Stimulated activated naive CD8-positive, alpha-beta T cell treated with anti-CD3 and anti-CD28 coated beads, Interleukin-15, Interleukin-2, amounts not matched to agents 100 ng/mL and 50 ng/mL, for 24 hours (primary cell): ENCODE measurements around the gene BTNL3.
A peak's percentile ranks its signal among the peaks of the same experiment; 100 is the strongest.

ENCODE experiments used
- H3K27ac Mint-ChIP-seq: one replicate; pipeline ENCODE4 v1.8.0; 2021; ENCODE audit warnings: mild to moderate bottlenecking, mixed read lengths
- H3K27me3 Mint-ChIP-seq: one replicate; pipeline ENCODE4 v1.8.0; 2021; ENCODE audit warnings: mixed read lengths
- H3K36me3 Mint-ChIP-seq: one replicate; pipeline ENCODE4 v1.8.0; 2021; ENCODE audit warnings: low read depth, mixed read lengths
- H3K4me1 Mint-ChIP-seq: one replicate; pipeline ENCODE4 v1.8.0; 2021; ENCODE audit warnings: low read depth, mixed read lengths
- H3K4me3 Mint-ChIP-seq: one replicate; pipeline ENCODE4 v1.8.0; 2021; ENCODE audit warnings: mild to moderate bottlenecking, mixed read lengths
- H3K9me3 Mint-ChIP-seq: one replicate; pipeline ENCODE4 v1.8.0; 2021; ENCODE audit warnings: mixed read lengths

The BTNL3 gene, protein sequence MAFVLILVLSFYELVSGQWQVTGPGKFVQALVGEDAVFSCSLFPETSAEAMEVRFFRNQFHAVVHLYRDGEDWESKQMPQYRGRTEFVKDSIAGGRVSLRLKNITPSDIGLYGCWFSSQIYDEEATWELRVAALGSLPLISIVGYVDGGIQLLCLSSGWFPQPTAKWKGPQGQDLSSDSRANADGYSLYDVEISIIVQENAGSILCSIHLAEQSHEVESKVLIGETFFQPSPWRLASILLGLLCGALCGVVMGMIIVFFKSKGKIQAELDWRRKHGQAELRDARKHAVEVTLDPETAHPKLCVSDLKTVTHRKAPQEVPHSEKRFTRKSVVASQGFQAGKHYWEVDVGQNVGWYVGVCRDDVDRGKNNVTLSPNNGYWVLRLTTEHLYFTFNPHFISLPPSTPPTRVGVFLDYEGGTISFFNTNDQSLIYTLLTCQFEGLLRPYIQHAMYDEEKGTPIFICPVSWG

DNA sequence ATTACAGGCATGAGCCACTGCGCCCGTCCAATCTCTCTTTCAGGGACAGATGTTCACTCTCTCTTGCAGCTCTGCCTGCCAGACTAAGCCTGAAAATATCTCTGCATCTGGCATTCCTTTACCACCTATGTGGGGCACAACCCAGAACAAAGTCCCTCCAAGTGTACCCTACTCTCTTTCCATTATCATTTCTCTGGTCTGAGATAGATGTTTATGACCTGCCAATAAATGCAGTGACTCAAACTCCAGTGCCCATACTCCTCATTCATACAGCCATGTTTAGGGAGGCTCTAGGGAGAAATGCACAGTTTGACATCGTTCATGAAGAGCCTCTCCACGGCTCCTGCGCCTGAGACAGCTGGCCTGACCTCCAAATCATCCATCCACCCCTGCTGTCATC is at the start of gene BTNL3:
TSS of gene BTNL3 (plus strand) at position 255 of the 400 bp plus-strand sequence. CDS start 183 bp downstream, outside the sequence.
- Mint-ChIP-seq H3K27ac (no peak within 1 kb of the TSS), H3K9me3 (peaks cover 3% of the 10 kb centered on the region), H3K27me3 (peaks cover 36% of the 10 kb centered on the region), H3K4me3 (no peak within 1 kb of the TSS), H3K36me3 (no peaks in the 10 kb centered on the region), H3K4me1 (no peaks in the 10 kb centered on the region)

- H3K4me1 Mint-ChIP-seq: no peaks in the 10 kb centered on the region
- no peaks in the 10 kb centered on the region for H3K36me3 Mint-ChIP-seq
- no peaks in the 10 kb centered on the region for H3K27me3 Mint-ChIP-seq
- no peak overlapping the region for H3K4me3 Mint-ChIP-seq
- H3K27ac Mint-ChIP-seq: no peak overlapping the region
- no peaks in the 10 kb centered on the region for H3K9me3 Mint-ChIP-seq
Measured at GRCh38 chr5:180950291-180950949, 38.2 kb upstream of the BTNL3 start.

GRCh38 chr5:180959661-180960060 is 29.0 kb upstream of the BTNL3 start:
- H3K36me3 Mint-ChIP-seq: no peaks in the 10 kb centered on the region
- H3K27ac Mint-ChIP-seq: no peak overlapping the region
- H3K9me3 Mint-ChIP-seq: no peaks in the 10 kb centered on the region
- no peak overlapping the region for H3K4me3 Mint-ChIP-seq
- peaks cover 16% of the 10 kb centered on the region for H3K4me1 Mint-ChIP-seq
- peaks cover 14% of the 10 kb centered on the region for H3K27me3 Mint-ChIP-seq

DNA sequence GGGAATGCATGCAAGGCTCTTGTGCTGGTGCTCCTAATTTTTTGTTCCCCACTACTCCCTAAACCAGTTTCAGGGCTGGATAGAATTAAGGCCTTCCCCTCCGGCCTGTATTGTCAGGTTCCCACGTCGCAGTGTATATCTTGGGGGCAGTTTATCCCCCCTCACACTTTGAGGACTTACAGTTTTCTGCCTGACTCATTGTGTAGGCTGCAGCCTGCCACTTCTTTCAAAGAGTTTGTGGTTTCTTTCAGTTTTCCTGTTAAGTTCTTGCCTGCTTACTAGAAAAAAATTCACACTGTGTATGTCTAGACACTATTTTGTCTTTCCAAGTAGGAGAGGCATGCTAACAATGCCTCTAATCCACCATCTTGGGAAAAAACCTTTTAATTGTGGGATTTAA is 28.4 kb upstream of the BTNL3 start:
- Mint-ChIP-seq H3K27me3 (peaks cover 14% of the 10 kb centered on the region), H3K9me3 (no peaks in the 10 kb centered on the region), H3K36me3 (no peaks in the 10 kb centered on the region), H3K27ac (no peak overlapping the region), H3K4me3 (no peak overlapping the region), H3K4me1 (peaks cover 16% of the 10 kb centered on the region)

GRCh38 chr5:180969406-180969805 is 19.2 kb upstream of the BTNL3 start:
- Mint-ChIP-seq H3K36me3 (no peaks in the 10 kb centered on the region), H3K27me3 (peaks cover 8% of the 10 kb centered on the region), H3K27ac (no peak overlapping the region), H3K4me1 (peaks cover under 1% of the 10 kb centered on the region), H3K9me3 (no peaks in the 10 kb centered on the region), H3K4me3 (no peak overlapping the region)

DNA sequence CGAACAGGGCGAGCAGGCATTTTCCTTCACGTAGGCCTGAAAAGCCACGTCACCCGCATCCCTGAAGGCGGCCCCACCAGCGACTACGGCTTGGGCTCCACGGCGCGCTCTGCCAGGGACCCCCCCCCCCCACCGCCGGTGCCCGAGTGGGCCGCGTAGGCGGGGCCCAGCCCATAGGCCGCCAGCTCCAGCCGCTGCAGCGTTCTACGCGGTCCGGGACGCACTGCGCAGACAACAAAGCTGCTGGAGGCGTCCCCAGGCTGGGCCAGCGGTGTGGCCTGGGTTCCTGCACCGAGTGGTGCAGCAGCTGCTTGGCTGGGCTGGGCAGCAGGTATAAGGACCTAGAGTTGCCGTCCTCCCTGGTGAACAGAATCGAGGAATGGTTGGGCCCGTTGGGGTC is 18.3 kb upstream of the BTNL3 start:
- no peak overlapping the region for H3K27ac Mint-ChIP-seq
- no peaks in the 10 kb centered on the region for H3K9me3 Mint-ChIP-seq
- H3K27me3 Mint-ChIP-seq: peaks cover 8% of the 10 kb centered on the region
- H3K4me1 Mint-ChIP-seq: peaks cover 8% of the 10 kb centered on the region
- H3K4me3 Mint-ChIP-seq: no peak overlapping the region
- H3K36me3 Mint-ChIP-seq: no peaks in the 10 kb centered on the region

DNA sequence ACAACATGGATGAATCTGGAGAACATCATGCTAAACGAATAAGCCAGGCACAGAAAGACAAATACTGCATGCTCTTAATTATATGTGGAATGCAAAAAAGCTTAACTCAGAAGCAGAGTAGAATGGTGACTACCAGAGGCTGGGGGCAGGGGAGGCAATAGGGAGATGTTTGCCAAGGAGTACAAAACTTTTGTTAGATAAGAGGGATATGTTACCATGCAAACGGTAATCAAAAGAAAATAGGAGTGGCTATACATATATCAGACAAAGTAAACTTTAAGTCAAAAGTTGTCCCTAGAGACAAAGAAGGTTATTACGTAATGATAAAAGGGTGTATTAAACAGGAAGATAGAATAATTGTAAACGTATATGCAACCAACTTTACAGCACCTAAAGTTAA is 17.8 kb upstream of the BTNL3 start:
- H3K27ac Mint-ChIP-seq: no peak overlapping the region
- no peak overlapping the region for H3K4me3 Mint-ChIP-seq
- no peaks in the 10 kb centered on the region for H3K36me3 Mint-ChIP-seq
- H3K9me3 Mint-ChIP-seq: no peaks in the 10 kb centered on the region
- peaks cover 14% of the 10 kb centered on the region for H3K4me1 Mint-ChIP-seq
- H3K27me3 Mint-ChIP-seq: peaks cover 8% of the 10 kb centered on the region

GRCh38 chr5:180974612-180975315 is 13.9 kb upstream of the BTNL3 start:
- Mint-ChIP-seq H3K4me1 (peaks cover 23% of the 10 kb centered on the region), H3K9me3 (no peaks in the 10 kb centered on the region), H3K36me3 (no peaks in the 10 kb centered on the region), H3K27ac (no peak overlapping the region), H3K4me3 (no peak overlapping the region), H3K27me3 (no peaks in the 10 kb centered on the region)

DNA sequence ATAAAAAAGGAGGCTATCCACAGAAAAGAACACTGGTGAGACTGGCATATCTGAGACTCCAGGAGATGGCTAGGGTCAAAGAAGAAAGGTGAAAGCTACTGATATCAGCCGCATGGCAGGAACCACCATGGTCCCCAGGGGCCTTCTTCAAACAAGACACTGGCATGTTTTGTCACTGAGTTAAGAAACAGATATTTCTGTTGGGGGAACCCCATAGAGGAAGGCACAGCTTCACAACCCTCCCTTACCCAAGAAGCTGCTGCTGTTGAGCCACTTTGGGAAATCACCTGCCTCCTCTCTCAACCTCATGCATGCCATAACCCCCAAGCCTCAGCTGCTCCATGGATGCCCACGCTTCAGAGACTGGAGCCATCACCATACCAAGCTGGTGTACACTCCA is 13.3 kb upstream of the BTNL3 start:
- no peaks in the 10 kb centered on the region for H3K27me3 Mint-ChIP-seq
- no peaks in the 10 kb centered on the region for H3K9me3 Mint-ChIP-seq
- H3K4me3 Mint-ChIP-seq: no peak overlapping the region
- H3K27ac Mint-ChIP-seq: peak overlapping the region; percentile 16
- no peaks in the 10 kb centered on the region for H3K36me3 Mint-ChIP-seq
- H3K4me1 Mint-ChIP-seq: peaks cover 23% of the 10 kb centered on the region

- Mint-ChIP-seq H3K4me1 (peaks cover 23% of the 10 kb centered on the region), H3K9me3 (no peaks in the 10 kb centered on the region), H3K27me3 (peaks cover 7% of the 10 kb centered on the region), H3K4me3 (no peak overlapping the region), H3K27ac (no peak overlapping the region), H3K36me3 (no peaks in the 10 kb centered on the region)
Measured at GRCh38 chr5:180976518-180976917, 12.1 kb upstream of the BTNL3 start.

DNA sequence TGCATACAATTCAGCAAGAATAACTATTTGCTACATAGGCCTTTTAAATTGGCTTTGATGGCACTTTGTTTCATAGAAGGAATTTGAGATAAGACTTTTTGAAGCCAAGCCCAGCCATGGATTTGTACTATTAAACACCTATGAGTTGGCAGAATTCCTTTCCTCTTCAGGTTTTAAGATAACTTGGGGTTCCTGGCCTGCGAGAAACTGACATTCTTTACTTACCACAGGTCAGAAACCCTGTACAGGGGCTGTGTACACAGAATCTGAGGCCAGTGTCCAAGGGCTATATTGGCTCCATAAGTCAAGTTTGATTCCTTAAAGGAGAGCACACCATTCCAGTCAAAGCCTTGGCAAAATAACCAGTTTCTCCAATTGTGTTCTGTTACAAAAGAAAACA is 10.8 kb upstream of the BTNL3 start:
- no peaks in the 10 kb centered on the region for H3K36me3 Mint-ChIP-seq
- H3K4me1 Mint-ChIP-seq: peaks cover 23% of the 10 kb centered on the region
- no peak overlapping the region for H3K27ac Mint-ChIP-seq
- peaks cover 15% of the 10 kb centered on the region for H3K27me3 Mint-ChIP-seq
- H3K9me3 Mint-ChIP-seq: no peaks in the 10 kb centered on the region
- no peak overlapping the region for H3K4me3 Mint-ChIP-seq

GRCh38 chr5:180982008-180982741 is 6.5 kb upstream of the BTNL3 start:
- no peaks in the 10 kb centered on the region for H3K4me1 Mint-ChIP-seq
- H3K27ac Mint-ChIP-seq: no peak overlapping the region
- no peaks in the 10 kb centered on the region for H3K36me3 Mint-ChIP-seq
- no peak overlapping the region for H3K4me3 Mint-ChIP-seq
- H3K9me3 Mint-ChIP-seq: peaks cover 3% of the 10 kb centered on the region
- peaks cover 27% of the 10 kb centered on the region for H3K27me3 Mint-ChIP-seq

- H3K4me1 Mint-ChIP-seq: no peaks in the 10 kb centered on the region
- no peak overlapping the region for H3K4me3 Mint-ChIP-seq
- peaks cover 37% of the 10 kb centered on the region for H3K27me3 Mint-ChIP-seq
- H3K27ac Mint-ChIP-seq: no peak overlapping the region
- no peaks in the 10 kb centered on the region for H3K36me3 Mint-ChIP-seq
- H3K9me3 Mint-ChIP-seq: peaks cover 3% of the 10 kb centered on the region
Measured at GRCh38 chr5:180988016-180988415, 630 bp upstream of the BTNL3 start.

GRCh38 chr5:180990086-180990881 is 1.6 kb downstream of the BTNL3 start:
- Mint-ChIP-seq H3K27me3 (peaks cover 35% of the 10 kb centered on the region), H3K4me1 (no peaks in the 10 kb centered on the region), H3K27ac (no peak overlapping the region), H3K4me3 (no peak overlapping the region), H3K36me3 (no peaks in the 10 kb centered on the region), H3K9me3 (peaks cover 7% of the 10 kb centered on the region)
